Suprapubic skin (tissue), 4 donors: ENCODE results near the gene HOATZ. TPM values are rescaled to one million over a fixed set of nuclear protein-coding genes. Genes with fewer than 3 reads are reported as not detected.

Source experiments
- DNase-seq, 2 donors: peaks; one replicate each; pipeline ENCODE4 v3.0.0-alpha.2; 2019; ENCODE audit warnings: low spot score in 2 of 2
- H3K27ac ChIP-seq: fragments of 200-600 bp; sonication (generic); one replicate; pipeline ENCODE4 v1.5.1; 2019
- H3K27me3 ChIP-seq: fragments of 200-600 bp; sonication (generic); one replicate; pipeline ENCODE4 v1.5.1; 2019
- H3K36me3 ChIP-seq: fragments of 200-600 bp; sonication (generic); one replicate; pipeline ENCODE4 v1.5.1; 2019
- H3K4me1 ChIP-seq: fragments of 200-600 bp; sonication (generic); one replicate; pipeline ENCODE4 v1.5.1; 2019
- H3K4me3 ChIP-seq: fragments of 200-600 bp; sonication (generic); one replicate; pipeline ENCODE4 v1.5.1; 2019; ENCODE audit warnings: mild to moderate bottlenecking
- H3K9me3 ChIP-seq: fragments of 200-600 bp; sonication (generic); one replicate; pipeline ENCODE4 v1.5.1; 2019
- EP300 ChIP-seq: sonication (generic); formaldehyde crosslinking; IDR thresholded peaks from one replicate; pipeline ENCODE4 v1.6.1; 2017; ENCODE audit warnings: antibody characterized with exemption
- POLR2A ChIP-seq, 2 donors: fragments of 450-650 bp; IDR thresholded peaks; one replicate each; pipeline ENCODE4 v1.6.1; 2017; ENCODE audit warnings: antibody characterized with exemption in 2 of 2, mild to moderate bottlenecking in 2 of 2, moderate library complexity in 2 of 2
- POLR2AphosphoS5 ChIP-seq, 3 donors: sonication (generic); formaldehyde crosslinking; IDR thresholded peaks; one replicate each; pipeline ENCODE4 v1.6.1; 2017; ENCODE audit warnings: antibody characterized with exemption in 3 of 3
- WGBS: methylation state at CpG from one replicate; pipeline ENCODE4 v1.1.5; 2018; 5-methylcytosine and 5-hydroxymethylcytosine counted together
- total RNA-seq, 4 donors: library from RNA; depleted of rRNA; stranded (reverse); fragments of >200 nt; gene quantifications; one replicate each; pipeline ENCODE4 v1.1.0, GENCODE V29; 2016
- TF ChIP-seq, protein P1 (sequence below), 2 donors: fragments of 200-600 bp in 1 of 2; fragments of 450-650 bp in 1 of 2; sonication (generic) in 1 of 2; IDR thresholded peaks; one replicate each; pipeline ENCODE4 v1.5.1; 2016 to 2019; ENCODE audit warnings: antibody characterized with exemption in 2 of 2, mild to moderate bottlenecking in 1 of 2, moderate library complexity in 1 of 2

Gene HOATZ
- total RNA-seq, 4 donors from 2014 or later: not detected

DNA sequence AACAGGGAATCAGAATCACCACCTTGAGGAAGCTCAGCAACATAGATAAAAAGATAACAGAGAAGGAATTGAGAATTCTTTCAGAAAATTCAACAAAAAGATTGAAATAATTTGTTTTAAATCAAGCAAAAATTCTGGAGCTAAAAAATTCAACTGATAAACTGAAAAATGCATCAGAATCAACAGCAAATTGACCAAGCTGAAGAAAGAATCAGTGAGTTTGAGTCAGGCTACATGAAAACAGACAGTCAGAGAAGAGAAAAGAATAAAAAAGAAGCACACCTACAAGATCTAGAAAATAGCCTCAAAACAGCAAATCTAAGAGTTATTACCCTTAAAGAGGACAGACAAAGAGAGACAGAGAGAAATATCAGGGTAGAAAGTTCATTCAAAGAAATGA lies 31.1 kb upstream of the HOATZ start:
- H3K36me3 ChIP-seq: no peaks in the 10 kb centered on the region
- no peak for DNase-seq
- H3K4me3 ChIP-seq: no peak overlapping the region
- no peaks in the 10 kb centered on the region for H3K4me1 ChIP-seq
- H3K27me3 ChIP-seq: no peaks in the 10 kb centered on the region
- TF ChIP-seq POLR2AphosphoS5 (IDR thresholded peaks at IDR 0.05) (no peak), POLR2A (IDR thresholded peaks at IDR 0.05) (no peak), EP300 (no peak)
- TF ChIP-seq, protein P1, sequence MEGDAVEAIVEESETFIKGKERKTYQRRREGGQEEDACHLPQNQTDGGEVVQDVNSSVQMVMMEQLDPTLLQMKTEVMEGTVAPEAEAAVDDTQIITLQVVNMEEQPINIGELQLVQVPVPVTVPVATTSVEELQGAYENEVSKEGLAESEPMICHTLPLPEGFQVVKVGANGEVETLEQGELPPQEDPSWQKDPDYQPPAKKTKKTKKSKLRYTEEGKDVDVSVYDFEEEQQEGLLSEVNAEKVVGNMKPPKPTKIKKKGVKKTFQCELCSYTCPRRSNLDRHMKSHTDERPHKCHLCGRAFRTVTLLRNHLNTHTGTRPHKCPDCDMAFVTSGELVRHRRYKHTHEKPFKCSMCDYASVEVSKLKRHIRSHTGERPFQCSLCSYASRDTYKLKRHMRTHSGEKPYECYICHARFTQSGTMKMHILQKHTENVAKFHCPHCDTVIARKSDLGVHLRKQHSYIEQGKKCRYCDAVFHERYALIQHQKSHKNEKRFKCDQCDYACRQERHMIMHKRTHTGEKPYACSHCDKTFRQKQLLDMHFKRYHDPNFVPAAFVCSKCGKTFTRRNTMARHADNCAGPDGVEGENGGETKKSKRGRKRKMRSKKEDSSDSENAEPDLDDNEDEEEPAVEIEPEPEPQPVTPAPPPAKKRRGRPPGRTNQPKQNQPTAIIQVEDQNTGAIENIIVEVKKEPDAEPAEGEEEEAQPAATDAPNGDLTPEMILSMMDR (IDR thresholded peaks at IDR 0.05): no peak
- H3K9me3 ChIP-seq: peaks cover 12% of the 10 kb centered on the region
- no peak overlapping the region for H3K27ac ChIP-seq

DNA sequence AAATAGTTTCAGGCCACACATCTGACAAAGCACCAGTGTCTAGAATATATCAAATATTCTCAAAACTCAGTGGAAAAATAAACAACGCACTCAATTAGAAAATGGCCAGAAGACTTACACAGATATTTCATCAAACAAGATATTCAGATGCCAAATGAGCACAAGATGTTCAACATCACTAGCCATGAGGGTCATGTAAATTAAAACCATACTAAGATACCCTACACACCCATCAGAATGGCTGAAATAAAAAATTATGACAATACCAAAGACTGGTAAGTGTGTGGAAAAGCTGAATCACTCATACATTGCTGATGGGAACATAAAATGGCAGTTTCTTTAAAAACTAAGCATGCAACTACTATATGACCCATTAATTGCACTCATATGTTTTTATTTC lies 24.1 kb upstream of the HOATZ start:
- Histone ChIP-seq H3K27me3 (no peaks in the 10 kb centered on the region), H3K9me3 (peaks cover 8% of the 10 kb centered on the region), H3K4me3 (no peak overlapping the region), H3K36me3 (no peaks in the 10 kb centered on the region), H3K27ac (no peak overlapping the region), H3K4me1 (no peaks in the 10 kb centered on the region)
- no peak for DNase-seq
- WGBS: 70% methylated on average over 1 of the region's 1 CpG
- TF ChIP-seq EP300 (no peak), POLR2AphosphoS5 (IDR thresholded peaks at IDR 0.05) (no peak), POLR2A (IDR thresholded peaks at IDR 0.05) (no peak)
- TF ChIP-seq, protein P1 (IDR thresholded peaks at IDR 0.05): no peak

DNA sequence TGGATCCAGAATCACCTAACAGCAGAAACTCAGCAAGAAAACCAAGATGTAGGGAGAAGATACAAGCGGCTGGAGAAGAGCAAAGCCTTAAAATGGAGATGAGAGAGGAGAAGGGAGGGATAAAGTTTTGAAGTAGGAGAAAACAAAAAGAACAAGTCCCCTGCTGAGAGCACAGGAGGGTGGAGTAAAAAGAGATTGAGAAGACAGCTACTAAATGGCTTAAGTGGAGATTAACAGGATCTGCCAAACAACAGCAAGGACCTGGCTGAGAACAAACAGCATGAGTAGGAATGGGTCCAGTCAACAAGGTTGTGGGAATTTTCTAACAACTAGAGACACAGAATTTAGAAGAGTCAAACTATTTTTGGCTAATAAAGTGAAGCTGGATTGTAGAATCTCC lies 20.5 kb upstream of the HOATZ start:
- H3K9me3 ChIP-seq: no peaks in the 10 kb centered on the region
- WGBS: 71% methylated on average over 1 of the region's 1 CpG

DNA sequence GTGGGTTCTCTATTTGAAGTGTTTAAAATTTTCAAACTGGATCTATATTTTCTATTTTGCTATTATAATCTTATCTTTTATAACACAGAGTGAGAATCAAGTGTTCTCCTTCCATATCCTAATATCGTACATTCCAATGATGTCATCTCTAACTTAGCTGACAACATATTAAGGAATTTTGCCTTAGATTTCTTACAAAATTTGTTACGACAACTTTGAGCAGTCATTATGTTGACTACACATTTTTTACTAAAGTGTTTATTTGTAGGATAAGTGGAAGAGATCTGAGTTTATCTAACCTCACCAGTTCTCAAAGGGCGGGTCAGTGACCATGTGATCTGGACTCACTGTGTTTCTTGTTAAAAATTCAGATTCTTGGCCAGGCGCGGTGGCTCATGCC lies 15.1 kb upstream of the HOATZ start:
- no peak overlapping the region for H3K4me3 ChIP-seq
- DNase-seq: no peak
- WGBS: 91% methylated on average over 5 of the region's 5 CpGs
- H3K9me3 ChIP-seq: no peaks in the 10 kb centered on the region
- H3K36me3 ChIP-seq: no peaks in the 10 kb centered on the region
- H3K27ac ChIP-seq: no peak overlapping the region
- no peaks in the 10 kb centered on the region for H3K4me1 ChIP-seq
- peaks cover 8% of the 10 kb centered on the region for H3K27me3 ChIP-seq
- TF ChIP-seq POLR2A (IDR thresholded peaks at IDR 0.05) (no peak), EP300 (no peak), POLR2AphosphoS5 (IDR thresholded peaks at IDR 0.05) (no peak)
- TF ChIP-seq, protein P1 (IDR thresholded peaks at IDR 0.05): no peak

More for the DNA sequence above, 20.5 kb upstream of the HOATZ start:
- no peak overlapping the region for H3K27ac ChIP-seq
- no peaks in the 10 kb centered on the region for H3K27me3 ChIP-seq
- H3K4me1 ChIP-seq: no peaks in the 10 kb centered on the region
- TF ChIP-seq, protein P1 (IDR thresholded peaks at IDR 0.05): no peak
- TF ChIP-seq POLR2A (IDR thresholded peaks at IDR 0.05) (no peak), EP300 (no peak), POLR2AphosphoS5 (IDR thresholded peaks at IDR 0.05) (no peak)
- no peaks in the 10 kb centered on the region for H3K36me3 ChIP-seq
- no peak overlapping the region for H3K4me3 ChIP-seq
- DNase-seq: no peak

DNA sequence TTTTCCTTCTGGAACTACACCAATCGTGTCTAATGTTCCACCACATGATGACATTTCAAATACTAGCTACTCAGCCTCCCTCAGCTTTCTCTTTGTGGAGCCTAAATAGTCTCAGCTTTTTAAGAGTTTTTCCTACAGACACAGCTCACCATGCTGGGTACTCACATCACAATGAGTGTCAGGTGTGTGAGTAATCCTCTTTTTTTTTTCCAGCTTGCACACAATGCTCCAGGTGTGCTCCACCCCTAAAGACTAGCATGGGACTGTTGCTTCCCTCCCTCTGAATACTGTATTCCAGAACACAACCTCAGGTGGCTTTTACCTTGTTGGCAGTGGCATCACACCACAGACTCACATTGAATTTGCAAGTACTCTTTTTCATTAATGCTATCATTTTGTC lies 14.1 kb upstream of the HOATZ start:
- TF ChIP-seq POLR2AphosphoS5 (IDR thresholded peaks at IDR 0.05) (no peak), EP300 (no peak), POLR2A (IDR thresholded peaks at IDR 0.05) (no peak)
- TF ChIP-seq, protein P1 (IDR thresholded peaks at IDR 0.05): no peak
- Histone ChIP-seq H3K36me3 (no peaks in the 10 kb centered on the region), H3K4me3 (no peak overlapping the region), H3K27me3 (peaks cover 8% of the 10 kb centered on the region), H3K27ac (no peak overlapping the region), H3K9me3 (no peaks in the 10 kb centered on the region), H3K4me1 (no peaks in the 10 kb centered on the region)
- no peak for DNase-seq
- WGBS: 73% methylated on average over 1 of the region's 1 CpG
